IMR-90 (cell line): ENCODE results near the gene UBR4. TPM values are rescaled to one million over a fixed set of nuclear protein-coding genes. Genes with fewer than 3 reads are reported as not detected.

Experiments used
- ATAC-seq: fragments of 200-7000 bp; cut with Tn5 transposase; 2 replicates; pipeline ENCODE4 v1.9.1; 2020; ENCODE audit warnings: low read depth, mild to moderate bottlenecking, moderate library complexity
- BruUV-seq: library from RNA; stranded (reverse); fragments of 400-500 nt; replicated peaks from 2 replicates; lab custom pipeline; 2021; lab: Mats Ljungman, UMichigan
- CTCF ChIA-PET: fragments of 300-600 bp; formaldehyde crosslinking; extraction: SDS; loops from one replicate; lab custom pipeline; 2021; ENCODE audit warnings: antibody characterized with exemption; lab: Yijun Ruan, JAX
- POLR2A ChIA-PET: fragments of 300-600 bp; sonication (Branson Sonifier 250); formaldehyde crosslinking; loops from one replicate; lab custom pipeline; 2022; ENCODE audit warnings: antibody characterized with exemption; ENCODE audit not compliant: unreplicated experiment; lab: Charles Lee
- DNase-seq: peaks from one replicate; pipeline ENCODE4 v3.0.0; 2013
- H2AFZ ChIP-seq: replicated peaks from 2 replicates; pipeline ENCODE3; 2013; ENCODE audit warnings: low read length, mild to moderate bottlenecking; ENCODE audit not compliant: poor library complexity
- H2AK5ac ChIP-seq: 2 replicates; pipeline ENCODE4 v1.6.1; 2013; ENCODE audit warnings: low read depth, low read length, inconsistent platforms
- H2AK9ac ChIP-seq: replicated peaks from 2 replicates; pipeline ENCODE3; 2013; ENCODE audit warnings: mild to moderate bottlenecking, low read depth, low read length, moderate library complexity; ENCODE audit not compliant: poor library complexity
- H2BK120ac ChIP-seq: 2 replicates; pipeline ENCODE4 v1.6.1; 2013; ENCODE audit warnings: low read depth, low read length, inconsistent platforms
- H2BK15ac ChIP-seq: 3 replicates; pipeline ENCODE4 v1.6.1; 2013; ENCODE audit warnings: low read depth, low read length, inconsistent platforms
- H2BK20ac ChIP-seq: 2 replicates; pipeline ENCODE4 v1.6.1; 2013; ENCODE audit warnings: low read depth, mild to moderate bottlenecking, inconsistent platforms, low read length, moderate library complexity
- H2BK5ac ChIP-seq: 2 replicates; pipeline ENCODE4 v1.6.1; 2013; ENCODE audit warnings: mild to moderate bottlenecking, low read depth, low read length, inconsistent platforms; ENCODE audit not compliant: poor library complexity, severe bottlenecking
- H3K14ac ChIP-seq: replicated peaks from 2 replicates; pipeline ENCODE4 v1.6.1; 2013; ENCODE audit warnings: low read depth, low read length, inconsistent platforms
- H3K18ac ChIP-seq: 2 replicates; pipeline ENCODE4 v1.6.1; 2013; ENCODE audit warnings: low read depth, low read length, control low read depth
- H3K23ac ChIP-seq: 2 replicates; pipeline ENCODE4 v1.6.1; 2013; ENCODE audit warnings: low read depth, low read length, inconsistent platforms
- H3K27ac ChIP-seq: 2 replicates; pipeline ENCODE4 v1.5.1; 2013; ENCODE audit warnings: mild to moderate bottlenecking, control low read depth, low read length; ENCODE audit not compliant: insufficient read depth
- H3K27me3 ChIP-seq: 2 replicates; pipeline ENCODE4 v1.6.1; 2013; ENCODE audit warnings: low read length; ENCODE audit not compliant: control insufficient read depth, insufficient read depth
- H3K36me3 ChIP-seq: 2 replicates; pipeline ENCODE4 v1.6.1; 2013; ENCODE audit warnings: low read length, mixed read lengths; ENCODE audit not compliant: control insufficient read depth, insufficient read depth
- H3K4ac ChIP-seq: 2 replicates; pipeline ENCODE4 v1.6.1; 2013; ENCODE audit warnings: low read depth, low read length, inconsistent platforms
- H3K4me1 ChIP-seq: 2 replicates; pipeline ENCODE4 v1.6.1; 2013; ENCODE audit warnings: low read length, mixed read lengths; ENCODE audit not compliant: control insufficient read depth, insufficient read depth
- H3K4me2 ChIP-seq: 2 replicates; pipeline ENCODE4 v1.6.1; 2013; ENCODE audit warnings: low read depth, mild to moderate bottlenecking, control low read depth, low read length, moderate library complexity
- H3K4me3 ChIP-seq: 2 replicates; pipeline ENCODE4 v1.5.1; 2013; ENCODE audit warnings: low read depth, mild to moderate bottlenecking, control low read depth, low read length, moderate library complexity; ENCODE audit not compliant: insufficient read depth
- H3K56ac ChIP-seq: 2 replicates; pipeline ENCODE4 v1.6.1; 2013; ENCODE audit warnings: low read length, inconsistent platforms; ENCODE audit not compliant: insufficient read depth; ENCODE audit errors: extremely low read depth
- H3K79me1 ChIP-seq, 2 experiments: 2 replicates each; pipeline ENCODE4 v1.6.1; 2013; ENCODE audit warnings: low read length in 2 of 2, inconsistent platforms in 1 of 2, low read depth in 1 of 2
- H3K9ac ChIP-seq: 2 replicates; pipeline ENCODE4 v1.6.1; 2013; ENCODE audit warnings: low read depth, low read length, control low read depth
- H3K9me1 ChIP-seq: 2 replicates; pipeline ENCODE4 v1.6.1; 2013; ENCODE audit warnings: low read length, inconsistent platforms; ENCODE audit not compliant: insufficient read depth
- H3K9me3 ChIP-seq: 2 replicates; pipeline ENCODE4 v1.6.1; 2013; ENCODE audit warnings: low read length; ENCODE audit not compliant: control insufficient read depth, insufficient read depth
- H4K20me1 ChIP-seq: 2 replicates; pipeline ENCODE4 v1.6.1; 2013; ENCODE audit warnings: low read length, inconsistent platforms; ENCODE audit not compliant: insufficient read depth
- H4K5ac ChIP-seq: 2 replicates; pipeline ENCODE4 v1.6.1; 2013; ENCODE audit warnings: mild to moderate bottlenecking, low read depth, low read length, control low read depth
- H4K8ac ChIP-seq, 2 experiments: 2 replicates each; pipeline ENCODE4 v1.6.1; 2013; ENCODE audit warnings: low read depth in 2 of 2, low read length in 2 of 2, control low read depth in 1 of 2, inconsistent platforms in 1 of 2
- H4K91ac ChIP-seq: 2 replicates; pipeline ENCODE4 v1.6.1; 2013; ENCODE audit warnings: low read depth, low read length, inconsistent platforms; ENCODE audit not compliant: insufficient read depth
- CEBPB ChIP-seq: IDR thresholded peaks from 2 replicates; pipeline ENCODE4 v1.6.1; 2012; ENCODE audit warnings: low read depth, low read length, improper control_type of control experiment
- MXI1 ChIP-seq: IDR thresholded peaks from 2 replicates; pipeline ENCODE4 v1.6.1; 2012; ENCODE audit warnings: low read depth, mild to moderate bottlenecking, low read length, moderate library complexity, borderline replicate concordance
- POLR2A ChIP-seq: IDR thresholded peaks from 2 replicates; pipeline ENCODE4 v1.6.1; 2012; ENCODE audit warnings: mild to moderate bottlenecking, low read depth, low read length
- WGBS, 2 experiments: methylation state at CpG; one replicate each; pipeline versions ENCODE4 v1.1.5 to v1.1.7; 2013; ENCODE audit warnings: missing lambda C conversion rate in 2 of 2; ENCODE audit not compliant: insufficient read length in 1 of 2; ENCODE audit errors: extremely low coverage in 2 of 2; 5-methylcytosine and 5-hydroxymethylcytosine counted together
- dilution Hi-C: fragments of 300-500 bp; cut with HindIII; formaldehyde crosslinking; loops from one replicate; pipeline ENCODE4 v1.14.3; 2018; ENCODE audit warnings: low sequenced_read_pairs; ENCODE audit not compliant: unreplicated experiment
- in situ Hi-C: fragments of 300-500 bp; cut with MboI; formaldehyde crosslinking; loops from 3 replicates; pipeline ENCODE4 v1.14.3; 2019; ENCODE audit warnings: low sequenced_read_pairs, inconsistent platforms, mixed read lengths
- intact Hi-C: fragments of 100-400 bp; cut with micrococcal nuclease; formaldehyde crosslinking; loops from 2 replicates; pipeline ENCODE4 v1.10.0; 2022
- polyA plus RNA-seq, 3 experiments: library from polyadenylated mRNA; depleted of rRNA; stranded (reverse); fragments of >200 nt; gene quantifications; 2 replicates each; pipeline ENCODE4 v1.2.3, GENCODE V29; 2012; ENCODE audit warnings: low replicate concordance in 1 of 3
- total RNA-seq: library from RNA; depleted of rRNA; stranded (reverse); fragments of >200 nt; gene quantifications from 2 replicates; pipeline ENCODE4 v1.2.3, GENCODE V29; 2012

Gene UBR4
- total and polyA plus RNA-seq, 2 of the 4 experiments (the other 2 are of a cell fraction), result 87.8 to 121 TPM

DNA sequence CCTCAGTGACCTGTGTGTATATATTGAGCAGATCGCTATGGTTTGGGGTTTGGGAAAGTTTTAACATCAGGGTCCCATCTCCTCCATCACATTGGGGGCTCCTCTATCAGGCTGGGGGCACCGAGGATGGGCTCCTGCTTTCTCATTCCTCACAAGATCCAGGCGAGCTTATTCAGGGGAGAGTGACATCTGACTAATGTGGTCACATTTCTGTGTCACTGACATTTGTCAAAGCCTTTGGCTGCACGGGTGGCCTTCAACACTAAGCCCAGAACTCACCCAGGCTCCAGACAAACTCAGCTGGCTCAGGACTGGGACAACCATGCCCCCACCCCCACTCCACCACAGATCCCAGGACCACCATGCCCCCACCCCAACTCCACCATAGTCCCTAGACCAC is 150.3 kb downstream of the UBR4 start:
- in situ Hi-C loops, result no loop called here
- Histone ChIP-seq H2BK120ac (no peak overlapping the region), H2AK9ac (no peak overlapping the region), H4K5ac (no peak overlapping the region), H4K20me1 (no peaks in the 10 kb centered on the region), H3K9me1 (no peaks in the 10 kb centered on the region), H3K79me1 (no peaks in the 10 kb centered on the region), H3K4me2 (no peak overlapping the region), H4K91ac (no peak overlapping the region), H3K36me3 (no peaks in the 10 kb centered on the region), H2AFZ (no peak overlapping the region), H3K4me3 (no peak overlapping the region), H3K18ac (no peak overlapping the region), H2AK5ac (no peak overlapping the region), H3K4ac (no peak overlapping the region), H3K27ac (no peak overlapping the region), H3K27me3 (peaks cover 31% of the 10 kb centered on the region), H3K9me3 (no peaks in the 10 kb centered on the region), H2BK15ac (no peak overlapping the region), H3K56ac (no peak overlapping the region), H3K23ac (no peak overlapping the region), H3K9ac (no peak overlapping the region), H3K14ac (no peak overlapping the region), H4K8ac (no peak overlapping the region), H2BK20ac (no peak overlapping the region), H3K4me1 (no peaks in the 10 kb centered on the region), H2BK5ac (no peak overlapping the region)
- dilution Hi-C loops, result no loop called here
- ChIA-PET POLR2A (no interaction called here), CTCF (no interaction called here)
- ATAC-seq (no peak), DNase-seq (no peak)
- 40% methylated on average over 1 of the region's 4 CpGs; no CpG with 5 or more reads in 1 of the 2 experiments for WGBS, 2 experiments
- no TSS peak for BruUV-seq
- TF ChIP-seq POLR2A, result no peak
- TF ChIP-seq MXI1, result no peak
- no peak for TF ChIP-seq CEBPB
- intact Hi-C loops, result no loop called here
